ENCODE results near the gene RIN3.
"Not testable (repeated sequence)": the region's sequence is repeated elsewhere in the genome, so short reads cannot be mapped to it uniquely, and the experiment has no call there.

The RIN3 gene

GRCh38 chr14:92675976-92676375 is 162.4 kb downstream of the RIN3 start:
- DNase-seq: no peak

GRCh38 chr14:92676403-92677086 is 163.0 kb downstream of the RIN3 start:
- DNase-seq: no peak

GRCh38 chr14:92677087-92677668 is 163.6 kb downstream of the RIN3 start:
- DNase-seq: peak; percentile 42

- no peak for DNase-seq
Observed at GRCh38 chr14:92677955-92678354, 164.4 kb downstream of the RIN3 start.

- no peak for DNase-seq
Observed at GRCh38 chr14:92678766-92679165, 165.2 kb downstream of the RIN3 start.

DNA sequence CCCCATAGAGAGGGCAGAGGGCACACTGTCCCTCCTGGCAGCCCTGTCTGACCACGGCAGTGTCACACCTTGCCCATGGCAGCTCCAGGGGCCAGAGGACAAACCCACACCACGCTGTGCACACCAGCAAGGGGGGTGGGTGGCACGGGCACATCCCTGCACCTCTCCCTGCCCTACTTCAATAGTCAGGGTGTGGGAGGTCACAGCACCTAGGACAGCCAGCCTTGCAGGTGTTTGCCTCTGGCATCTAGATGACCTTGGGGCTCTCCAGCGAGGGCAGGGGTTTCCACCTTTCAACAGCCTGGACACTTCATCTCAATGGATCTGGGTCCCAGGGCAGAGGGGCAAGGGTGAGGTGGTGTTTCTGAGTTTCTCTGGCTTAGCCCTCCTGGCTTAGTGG is 165.7 kb downstream of the RIN3 start:
- no peak for DNase-seq

GRCh38 chr14:92680330-92680729 is 166.7 kb downstream of the RIN3 start:
- DNase-seq: not testable (repeated sequence)

- peak; percentile 36 for DNase-seq
Observed at GRCh38 chr14:92680781-92681650, 167.4 kb downstream of the RIN3 start.

GRCh38 chr14:92683041-92683440 is 169.5 kb downstream of the RIN3 start:
- no peak for DNase-seq

DNA sequence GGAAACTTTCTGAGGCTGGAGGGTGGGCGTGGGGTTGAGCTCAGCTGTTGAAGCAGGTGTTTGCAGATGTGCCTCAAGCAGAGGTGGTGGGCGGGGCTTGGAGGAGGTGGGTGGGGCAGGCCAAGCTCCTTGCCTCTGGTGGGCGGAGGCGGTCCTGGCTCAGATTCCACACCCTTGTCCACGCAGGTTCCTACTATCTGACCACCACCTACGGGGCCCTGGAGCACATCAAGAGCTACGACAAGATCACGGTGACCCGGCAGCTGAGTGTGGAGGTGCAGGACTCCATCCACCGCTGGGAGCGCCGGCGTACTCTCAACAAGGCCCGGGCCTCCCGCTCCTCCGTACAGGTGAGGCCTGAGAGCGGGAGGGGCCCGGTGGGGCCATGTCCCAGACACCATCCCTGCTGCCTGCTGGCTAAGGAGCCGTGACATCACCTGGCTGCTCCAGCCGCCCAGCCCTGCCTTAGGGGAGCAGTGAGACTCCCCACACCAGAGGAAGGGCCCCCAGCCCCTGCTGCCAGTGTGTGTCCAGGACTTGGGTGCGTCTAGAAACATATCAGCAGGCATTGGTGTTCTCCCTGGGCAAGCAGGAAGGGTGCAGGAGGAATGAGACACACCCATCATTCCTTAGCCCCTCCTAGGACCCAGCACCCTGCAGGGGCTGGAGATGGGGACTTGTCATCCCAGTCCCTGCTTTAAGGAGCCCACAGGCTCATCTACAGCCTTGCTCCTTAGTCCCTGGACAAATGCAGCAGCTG is 171.4 kb downstream of the RIN3 start:
- no peak for DNase-seq

- no peak for DNase-seq
Observed at GRCh38 chr14:92685784-92686355, 172.3 kb downstream of the RIN3 start.

DNA sequence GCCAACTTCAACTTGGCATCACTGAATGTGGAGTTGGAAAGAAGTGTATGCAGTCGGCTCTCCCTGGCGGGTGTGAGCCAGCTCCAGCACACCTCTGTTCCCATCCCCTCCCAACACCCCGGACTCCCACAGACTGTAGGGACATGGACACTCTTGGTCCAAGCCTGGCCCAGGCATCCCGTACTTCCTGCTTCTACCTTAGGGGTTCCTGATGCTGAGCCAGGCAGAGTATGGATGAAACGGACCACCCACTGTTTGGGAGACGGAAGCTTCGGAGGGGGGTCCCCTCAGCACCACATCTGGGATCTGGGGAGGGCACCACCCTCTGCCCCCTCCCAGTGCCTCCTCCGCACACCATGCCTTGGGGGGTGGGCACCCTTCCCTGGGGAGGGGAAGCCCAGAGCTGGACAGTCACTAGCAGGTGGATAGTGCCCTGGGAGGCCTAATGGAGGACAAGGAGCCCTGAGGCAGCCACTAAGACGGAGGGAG is 172.9 kb downstream of the RIN3 start:
- no peak for DNase-seq

GRCh38 chr14:92686900-92687427 is 173.4 kb downstream of the RIN3 start:
- DNase-seq: peak; percentile 79

GRCh38 chr14:92687681-92688433 is 174.3 kb downstream of the RIN3 start:
- no peak for DNase-seq

GRCh38 chr14:92688434-92689375 is 175.1 kb downstream of the RIN3 start:
- DNase-seq: no peak

GRCh38 chr14:92690171-92691011 is 176.8 kb downstream of the RIN3 start:
- DNase-seq: no peak

DNA sequence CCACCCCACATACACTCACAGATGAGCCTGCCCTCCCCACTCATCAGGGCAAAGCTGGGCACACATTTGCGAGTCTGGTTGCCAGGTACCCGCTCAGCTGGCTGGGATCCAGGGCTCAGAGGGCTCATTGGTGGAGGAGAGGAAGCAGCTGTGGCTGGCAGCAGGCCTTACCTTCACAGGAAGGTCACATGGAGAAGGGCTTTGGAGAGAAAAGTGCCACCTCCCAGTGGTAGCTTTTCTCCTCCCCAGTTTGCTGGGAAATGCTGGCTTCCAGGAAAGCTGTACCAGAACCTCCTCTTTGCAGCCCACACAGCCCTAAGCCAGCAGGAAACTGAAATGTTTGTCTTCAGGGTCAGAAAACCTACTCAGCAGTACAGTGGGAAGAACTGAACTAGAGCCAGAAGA is 179.2 kb downstream of the RIN3 start:
- DNase-seq: peak; percentile 21

- no peak for DNase-seq
Observed at GRCh38 chr14:92693998-92694795, 180.6 kb downstream of the RIN3 start.

All from midbrain (tissue), 1 donor.